PC-3 (cell line): ENCODE measurements around the gene LGI2. TPM values are rescaled to one million over a fixed set of nuclear protein-coding genes. Genes with fewer than 3 reads are reported as not detected.

Experiments used
- ATAC-seq: fragments of 200-7000 bp; cut with Tn5 transposase; 2 replicates; pipeline ENCODE4 v1.9.1; 2020; ENCODE audit warnings: mild to moderate bottlenecking, moderate library complexity
- BruUV-seq: library from RNA; stranded (reverse); fragments of 400-500 nt; replicated peaks from 2 replicates; lab custom pipeline; 2021; lab: Mats Ljungman, UMichigan
- CTCF ChIA-PET: fragments of 300-600 bp; sonication (Branson Sonifier 250); formaldehyde crosslinking; loops from one replicate; lab custom pipeline; 2022; ENCODE audit warnings: antibody characterized with exemption; lab: Charles Lee
- POLR2A ChIA-PET: fragments of 300-600 bp; sonication (Branson Sonifier 250); formaldehyde crosslinking; loops from one replicate; lab custom pipeline; 2022; ENCODE audit warnings: antibody characterized with exemption; ENCODE audit not compliant: unreplicated experiment; lab: Charles Lee
- DNase-seq: peaks from one replicate; pipeline ENCODE4 v3.0.0-alpha.2; 2015
- H2AFZ ChIP-seq: fragments of 300-600 bp; sonication (generic); 2 replicates; pipeline ENCODE4 v1.6.0; 2016; ENCODE audit warnings: antibody characterized with exemption, low read length
- H3F3A ChIP-seq: fragments of 300-600 bp; sonication (generic); one replicate; pipeline ENCODE4 v1.6.0; 2017; ENCODE audit warnings: antibody characterized with exemption, low read length, control low read depth, mild to moderate bottlenecking; ENCODE audit not compliant: unreplicated experiment
- H3K27ac ChIP-seq: fragments of 300-600 bp; sonication (generic); 2 replicates; pipeline ENCODE4 v1.5.1; 2016; ENCODE audit warnings: mild to moderate bottlenecking, low read length
- H3K27me3 ChIP-seq: fragments of 300-600 bp; sonication (generic); 2 replicates; pipeline ENCODE4 v1.6.1; 2016; ENCODE audit warnings: low read length, mixed read lengths
- H3K36me3 ChIP-seq: fragments of 300-600 bp; sonication (generic); 2 replicates; pipeline ENCODE4 v1.6.1; 2016; ENCODE audit warnings: low read depth, mixed run types, low read length, mixed read lengths
- H3K4me1 ChIP-seq: fragments of 300-600 bp; sonication (generic); 2 replicates; pipeline ENCODE4 v1.5.1; 2016; ENCODE audit warnings: low read length; ENCODE audit not compliant: insufficient read depth
- H3K4me2 ChIP-seq: fragments of 300-600 bp; sonication (generic); 2 replicates; pipeline ENCODE4 v1.6.0; 2016; ENCODE audit warnings: low read length
- H3K4me3 ChIP-seq: fragments of 300-600 bp; sonication (generic); 2 replicates; pipeline ENCODE4 v1.5.1; 2016; ENCODE audit warnings: mild to moderate bottlenecking, low read length, mixed read lengths
- H3K79me2 ChIP-seq: fragments of 300-600 bp; sonication (generic); 2 replicates; pipeline ENCODE4 v1.6.1; 2017; ENCODE audit warnings: low read length, mixed read lengths
- H3K9ac ChIP-seq: fragments of 300-600 bp; sonication (generic); 2 replicates; pipeline ENCODE4 v1.6.0; 2016; ENCODE audit warnings: mild to moderate bottlenecking, low read length
- H3K9me2 ChIP-seq: fragments of 300-600 bp; sonication (generic); replicated peaks from 2 replicates; pipeline ENCODE4 v1.6.1; 2016; ENCODE audit warnings: mixed run types, low read length, mixed read lengths
- H3K9me3 ChIP-seq: fragments of 300-600 bp; sonication (generic); 2 replicates; pipeline ENCODE4 v1.6.1; 2016; ENCODE audit warnings: low read length, mixed read lengths
- H4K20me1 ChIP-seq: fragments of 300-600 bp; sonication (generic); 2 replicates; pipeline ENCODE4 v1.6.1; 2016; ENCODE audit warnings: low read length, mixed read lengths
- CTCF ChIP-seq: fragments of 300-600 bp; sonication (generic); conservative IDR thresholded peaks from 2 replicates; pipeline ENCODE4 v1.5.1; 2017; ENCODE audit warnings: antibody characterized with exemption, low read depth, mild to moderate bottlenecking, low read length
- EZH2 ChIP-seq: fragments of 300-600 bp; sonication (generic); IDR thresholded peaks from one replicate; pipeline ENCODE4 v1.6.1; 2017; ENCODE audit warnings: antibody characterized with exemption, mild to moderate bottlenecking, low read length; ENCODE audit not compliant: unreplicated experiment
- EZH2phosphoT487 ChIP-seq: fragments of 300-600 bp; sonication (generic); IDR thresholded peaks from 2 replicates; pipeline ENCODE4 v1.6.1; 2018; ENCODE audit warnings: mild to moderate bottlenecking, antibody characterized with exemption, low read length, borderline replicate concordance
- intact Hi-C: fragments of 100-400 bp; cut with micrococcal nuclease; formaldehyde crosslinking; loops from 2 replicates; pipeline ENCODE4 v1.9.0; 2023
- total RNA-seq: library from RNA; depleted of rRNA; stranded (reverse); fragments of >200 nt; gene quantifications from 2 replicates; pipeline ENCODE4 v1.2.3, GENCODE V29; 2014

LGI2 gene
- total RNA-seq, 1 experiment from 2014 or later = 0.18 TPM

- no peaks in the 10 kb centered on the region for H3F3A ChIP-seq
- H3K36me3 ChIP-seq = no peaks in the 10 kb centered on the region
- no peak overlapping the region for H3K4me2 ChIP-seq
- TF ChIP-seq CTCF (no peak), EZH2 (no peak), EZH2phosphoT487 (no peak)
- CTCF ChIA-PET = no interaction called here
- POLR2A ChIA-PET = no interaction called here
- no peaks in the 10 kb centered on the region for H3K9me3 ChIP-seq
- DNase-seq = no peak
- BruUV-seq = no TSS peak
- no peaks in the 10 kb centered on the region for H3K27me3 ChIP-seq
- H3K79me2 ChIP-seq = no peaks in the 10 kb centered on the region
- H3K9ac ChIP-seq = no peak overlapping the region
- H3K4me3 ChIP-seq = no peak overlapping the region
- H4K20me1 ChIP-seq = no peaks in the 10 kb centered on the region
- no peak for ATAC-seq
- H3K27ac ChIP-seq = no peak overlapping the region
- no peak overlapping the region for H2AFZ ChIP-seq
- no peaks in the 10 kb centered on the region for H3K9me2 ChIP-seq
- H3K4me1 ChIP-seq = no peaks in the 10 kb centered on the region
- intact Hi-C loops = no loop called here
Measured at GRCh38 chr4:25076625-25077398, 46.1 kb upstream of the LGI2 start.

- Histone ChIP-seq H3K79me2 (no peaks in the 10 kb centered on the region), H4K20me1 (no peaks in the 10 kb centered on the region), H3K27me3 (no peaks in the 10 kb centered on the region), H3F3A (no peaks in the 10 kb centered on the region), H3K9ac (no peak overlapping the region), H3K9me3 (no peaks in the 10 kb centered on the region), H3K4me3 (no peak overlapping the region), H3K27ac (no peak overlapping the region), H3K36me3 (no peaks in the 10 kb centered on the region), H3K4me2 (no peak overlapping the region), H3K4me1 (no peaks in the 10 kb centered on the region), H3K9me2 (no peaks in the 10 kb centered on the region), H2AFZ (no peak overlapping the region)
- ChIA-PET CTCF (no interaction called here), POLR2A (no interaction called here)
- TF ChIP-seq CTCF (no peak), EZH2 (no peak), EZH2phosphoT487 (no peak)
- intact Hi-C loops = no loop called here
- no TSS peak for BruUV-seq
- ATAC-seq = no peak
- no peak for DNase-seq
Measured at GRCh38 chr4:25075851-25076250, 45.1 kb upstream of the LGI2 start.

GRCh38 chr4:25075129-25075528, 44.4 kb upstream of the LGI2 start:
- BruUV-seq = no TSS peak
- Histone ChIP-seq H4K20me1 (no peaks in the 10 kb centered on the region), H3F3A (no peaks in the 10 kb centered on the region), H2AFZ (no peak overlapping the region), H3K27me3 (no peaks in the 10 kb centered on the region), H3K4me3 (no peak overlapping the region), H3K9ac (no peak overlapping the region), H3K4me1 (no peaks in the 10 kb centered on the region), H3K9me2 (no peaks in the 10 kb centered on the region), H3K79me2 (no peaks in the 10 kb centered on the region), H3K36me3 (no peaks in the 10 kb centered on the region), H3K4me2 (no peak overlapping the region), H3K9me3 (no peaks in the 10 kb centered on the region), H3K27ac (no peak overlapping the region)
- CTCF ChIA-PET = no interaction called here
- ATAC-seq = no peak
- DNase-seq = no peak
- intact Hi-C loops = no loop called here
- POLR2A ChIA-PET = no interaction called here
- TF ChIP-seq CTCF = no peak
- TF ChIP-seq EZH2phosphoT487 = no peak
- no peak for TF ChIP-seq EZH2
